Endothelial cell of umbilical vein (primary cell): ENCODE data around the gene TNPO3.

Experiments used
- CTCF ChIP-seq, 2 donors: IDR thresholded peaks; 1 replicate in 1 of 2; 2 replicates in 1 of 2; pipeline ENCODE4 v1.5.1; 2011; ENCODE audit warnings: low read length in 2 of 2, mild to moderate bottlenecking in 2 of 2, moderate library complexity in 2 of 2, control low read depth in 1 of 2, inconsistent platforms in 1 of 2, low read depth in 1 of 2; ENCODE audit not compliant: insufficient read depth in 1 of 2; ENCODE audit errors: extremely low read depth in 1 of 2
- EZH2 ChIP-seq: IDR thresholded peaks from 2 replicates; pipeline ENCODE4 v1.6.1; 2012; ENCODE audit warnings: borderline replicate concordance, low read depth, mild to moderate bottlenecking, moderate library complexity, low read length, inconsistent platforms; ENCODE audit not compliant: severe bottlenecking
- POLR2A ChIP-seq: IDR thresholded peaks from 2 replicates; pipeline ENCODE4 v1.6.1; 2012; ENCODE audit warnings: low read depth, mild to moderate bottlenecking, control low read depth, low read length
- POLR2AphosphoS5 ChIP-seq: IDR thresholded peaks from 2 replicates; pipeline ENCODE4 v1.6.1; 2012; ENCODE audit warnings: low read depth, mild to moderate bottlenecking, control low read depth, low read length, moderate library complexity; ENCODE audit not compliant: insufficient read depth
- TF ChIP-seq, protein P1 (sequence below): IDR thresholded peaks from 2 replicates; pipeline ENCODE4 v1.6.1; 2011; ENCODE audit not compliant: insufficient read depth, insufficient read length

- no peak for TF ChIP-seq CTCF (IDR thresholded peaks at IDR 0.05; ENCODE audit: extremely low read depth in 1 of 2, insufficient read depth in 1 of 2, low read depth in 1 of 2, low read length in 2 of 2)
- no peak for TF ChIP-seq POLR2A
- TF ChIP-seq EZH2, result no peak
- TF ChIP-seq, protein P1, sequence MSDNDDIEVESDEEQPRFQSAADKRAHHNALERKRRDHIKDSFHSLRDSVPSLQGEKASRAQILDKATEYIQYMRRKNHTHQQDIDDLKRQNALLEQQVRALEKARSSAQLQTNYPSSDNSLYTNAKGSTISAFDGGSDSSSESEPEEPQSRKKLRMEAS, result no peak
- no peak for TF ChIP-seq POLR2AphosphoS5
Observed at GRCh38 chr7:129069021-129069420, 14.1 kb upstream of the TNPO3 start.
